HG03064 (cell line): Measurements from ENCODE around the gene REM2.

Experiments
- ATAC-seq: cut with Tn5 transposase; IDR thresholded peaks from one replicate; pipeline ENCODE4 v1.9.1; 2021; ENCODE audit warnings: low read depth; ENCODE audit not compliant: unreplicated experiment

REM2 gene

GRCh38 chr14:22872033-22872832 lies 10.8 kb upstream of the REM2 start:
- peak; percentile 10 for ATAC-seq

- no peak for ATAC-seq
Observed at GRCh38 chr14:22872833-22873520, 10.0 kb upstream of the REM2 start.

- ATAC-seq: no peak
Observed at GRCh38 chr14:22875003-22875747, 7.8 kb upstream of the REM2 start.

- no peak for ATAC-seq
Observed at GRCh38 chr14:22875748-22876319, 7.2 kb upstream of the REM2 start.

- no peak for ATAC-seq
Observed at GRCh38 chr14:22877000-22877501, 6.0 kb upstream of the REM2 start.

GRCh38 chr14:22878271-22879246 lies 4.5 kb upstream of the REM2 start:
- ATAC-seq: no peak

GRCh38 chr14:22882064-22882463 lies 958 bp upstream of the REM2 start:
- ATAC-seq: no peak

- no peak for ATAC-seq
Observed at GRCh38 chr14:22882529-22883172, 371 bp upstream of the REM2 start.

- ATAC-seq: no peak
Observed at GRCh38 chr14:22884076-22884737, 1.2 kb downstream of the REM2 start.

GRCh38 chr14:22884738-22885523 lies 1.9 kb downstream of the REM2 start:
- no peak for ATAC-seq

GRCh38 chr14:22885975-22886374 lies 3.0 kb downstream of the REM2 start:
- no peak for ATAC-seq

- ATAC-seq: peak; percentile 45
Observed at GRCh38 chr14:22886500-22887259, 3.7 kb downstream of the REM2 start.

- peak; percentile 37 for ATAC-seq
Observed at GRCh38 chr14:22887260-22887989, 4.4 kb downstream of the REM2 start.

GRCh38 chr14:22887990-22888378 lies 5.0 kb downstream of the REM2 start:
- no peak for ATAC-seq

- ATAC-seq: no peak
Observed at GRCh38 chr14:22888662-22889061, 5.6 kb downstream of the REM2 start.

- ATAC-seq: no peak
Observed at GRCh38 chr14:22890416-22890815, 7.4 kb downstream of the REM2 start.

- no peak for ATAC-seq
Observed at GRCh38 chr14:22892488-22892887, 9.5 kb downstream of the REM2 start.
